NCI-H446 (cell line): ENCODE results near the gene TSPEAR.
"Not testable (repeated sequence)": the region's sequence is repeated elsewhere in the genome, so short reads cannot be mapped to it uniquely, and the experiment has no call there.

Experiments
- DNase-seq, 2 experiments: peaks; one replicate each; lab custom pipeline; 2025; lab: John Stamatoyannopoulos, UW

TSPEAR gene

GRCh38 chr21:44585892-44586291 is 125.5 kb downstream of the TSPEAR start:
- no peak for DNase-seq

- DNase-seq, result no peak
Observed at GRCh38 chr21:44583800-44584147, 127.6 kb downstream of the TSPEAR start.

GRCh38 chr21:44583089-44583799 is 128.1 kb downstream of the TSPEAR start:
- DNase-seq, result no peak

- DNase-seq, result no peak
Observed at GRCh38 chr21:44582055-44582454, 129.3 kb downstream of the TSPEAR start.

GRCh38 chr21:44581158-44581557 is 130.2 kb downstream of the TSPEAR start:
- no peak for DNase-seq

- DNase-seq, result not testable (repeated sequence)
Observed at GRCh38 chr21:44580231-44580821, 131.0 kb downstream of the TSPEAR start, which contains the start of gene KRTAP10-5. Gene KRTAP10-5 (minus strand): TSS chr21:44580604. CDS start chr21:44580578, 26 bp downstream.

GRCh38 chr21:44579833-44580144 is 131.6 kb downstream of the TSPEAR start:
- no peak for DNase-seq

- DNase-seq, result no peak
Observed at GRCh38 chr21:44579056-44579832, 132.1 kb downstream of the TSPEAR start.

GRCh38 chr21:44578371-44579055 is 132.9 kb downstream of the TSPEAR start:
- DNase-seq, result no peak

GRCh38 chr21:44576025-44576420 is 135.3 kb downstream of the TSPEAR start:
- no peak for DNase-seq

GRCh38 chr21:44575307-44576024 is 135.9 kb downstream of the TSPEAR start:
- DNase-seq, result no peak

GRCh38 chr21:44574457-44575306 is 136.7 kb downstream of the TSPEAR start:
- no peak for DNase-seq

GRCh38 chr21:44573630-44574456 is 137.5 kb downstream of the TSPEAR start, which contains the start of gene KRTAP10-4:
Gene KRTAP10-4 (plus strand): TSS chr21:44573729. CDS start chr21:44573759, 30 bp downstream.
- not testable (repeated sequence) for DNase-seq

GRCh38 chr21:44572959-44573583 is 138.3 kb downstream of the TSPEAR start:
- DNase-seq, result no peak

- DNase-seq, result no peak
Observed at GRCh38 chr21:44571844-44572782, 139.3 kb downstream of the TSPEAR start.

- DNase-seq, result no peak
Observed at GRCh38 chr21:44571296-44571695, 140.1 kb downstream of the TSPEAR start.

GRCh38 chr21:44569861-44570517 is 141.4 kb downstream of the TSPEAR start:
- DNase-seq, result no peak
